ENCODE results near the gene ANKRD55. TPM values are rescaled to one million over a fixed set of nuclear protein-coding genes. Genes with fewer than 3 reads are reported as not detected.

Gene ANKRD55
- total RNA-seq, 2 donors from 2014 or later = 0.27 to 0.29 TPM

- Histone ChIP-seq H3K36me3 (ENCODE audit: control insufficient read depth, insufficient read depth, low read length) (no peaks in the 10 kb centered on the region), H3K9me3 (ENCODE audit: control insufficient read depth, low read length) (no peaks in the 10 kb centered on the region), H3K27me3 (ENCODE audit: control insufficient read depth, insufficient read depth, low read length, poor library complexity, severe bottlenecking) (no peaks in the 10 kb centered on the region), H3K27ac (ENCODE audit: low read depth, low read length) (no peak overlapping the region), H3K9ac (ENCODE audit: extremely low read depth, low read length, poor library complexity, severe bottlenecking) (no peak overlapping the region), H3K4me1 (ENCODE audit: control insufficient read depth, insufficient read depth, low read length) (no peaks in the 10 kb centered on the region), H3K4me3 (ENCODE audit: low read length) (no peak overlapping the region)
- H3K27me3 Mint-ChIP-seq (ENCODE audit: insufficient read depth) = peaks cover 1% of the 10 kb centered on the region
- no peak overlapping the region for H3K4me3 Mint-ChIP-seq
- no peak for DNase-seq
- no peaks in the 10 kb centered on the region for H3K36me3 Mint-ChIP-seq (ENCODE audit: low read depth)
- 86 to 91% methylated on average over 5 to 6 of the region's 6 CpGs for WGBS, 2 experiments (ENCODE audit: insufficient coverage in 1 of 2, insufficient read length in 1 of 2)
- TF ChIP-seq CTCF (conservative IDR thresholded peaks at IDR 0.05) = no peak
- H3K27ac Mint-ChIP-seq = no peak overlapping the region
- H3K9me3 Mint-ChIP-seq = peaks cover 2% of the 10 kb centered on the region
- peaks cover 13% of the 10 kb centered on the region for H3K4me1 Mint-ChIP-seq
Measured at GRCh38 chr5:56072863-56073766, 160.0 kb downstream of the ANKRD55 start.

DNA sequence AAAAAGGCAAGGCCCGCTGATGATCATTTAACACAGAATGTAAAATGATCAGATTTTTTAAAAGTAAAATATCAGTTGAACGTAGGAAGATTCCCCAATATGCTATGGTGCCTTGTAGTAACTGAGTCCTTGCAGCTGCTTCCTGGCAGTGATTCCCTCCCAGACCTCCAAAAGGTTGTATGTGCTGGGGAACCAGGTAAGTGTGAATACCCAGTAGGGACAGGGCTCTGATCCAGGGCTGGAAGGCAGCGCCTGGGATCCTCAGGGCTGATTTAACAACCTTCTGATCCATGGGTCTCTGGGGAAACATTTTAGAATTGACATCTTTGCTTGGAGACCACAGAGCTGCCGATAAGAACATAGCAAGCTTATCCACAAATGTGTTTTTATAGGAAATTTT is 161.7 kb downstream of the ANKRD55 start:
- WGBS, 2 experiments (ENCODE audit: insufficient coverage in 1 of 2, insufficient read length in 1 of 2) = 91 to 93% methylated on average over 4 of the region's 4 CpGs

DNA sequence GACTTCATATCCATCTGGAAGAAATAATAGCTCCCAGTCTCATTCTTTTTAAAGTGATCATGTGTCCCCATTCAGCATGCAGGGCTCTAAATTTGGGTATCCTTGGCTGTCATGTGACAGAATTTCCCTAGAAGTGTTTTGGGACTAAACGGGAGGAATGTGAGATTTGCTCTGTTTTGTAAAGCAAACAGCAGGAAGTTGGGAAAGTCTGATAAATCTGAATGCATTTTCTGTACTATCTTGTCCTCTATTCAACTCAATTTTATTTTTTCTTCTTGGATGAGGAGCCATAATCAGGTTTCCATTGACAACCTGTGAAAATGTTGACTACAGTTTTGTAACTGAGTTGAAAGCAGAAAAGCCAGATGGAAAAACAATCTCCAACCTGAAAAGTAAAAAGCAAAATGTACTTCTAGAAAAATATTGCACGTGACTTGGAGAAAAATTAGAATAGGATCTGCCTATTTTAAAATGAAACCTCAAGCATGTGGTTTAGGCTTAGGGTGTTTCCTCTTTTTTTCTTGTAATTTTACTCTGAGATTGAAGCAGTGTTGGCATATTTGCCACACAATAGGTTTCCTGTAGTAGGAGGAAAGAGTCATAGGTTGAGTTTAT is 162.2 kb downstream of the ANKRD55 start:
- no peaks in the 10 kb centered on the region for H3K27me3 ChIP-seq (ENCODE audit: control insufficient read depth, insufficient read depth, low read length, poor library complexity, severe bottlenecking)
- Mint-ChIP-seq H3K36me3 (ENCODE audit: low read depth) (no peaks in the 10 kb centered on the region), H3K4me3 (no peak overlapping the region), H3K27ac (no peak overlapping the region), H3K4me1 (peaks cover 13% of the 10 kb centered on the region), H3K27me3 (ENCODE audit: insufficient read depth) (peaks cover 1% of the 10 kb centered on the region), H3K9me3 (peaks cover 2% of the 10 kb centered on the region)
- 80% methylated on average over 2 of the region's 2 CpGs for whole genome bisulfite sequencing, 2 experiments (ENCODE audit: insufficient coverage in 1 of 2, insufficient read length in 1 of 2)
- no peak overlapping the region for H3K4me3 ChIP-seq (ENCODE audit: low read length)
- H3K9ac ChIP-seq (ENCODE audit: extremely low read depth, low read length, poor library complexity, severe bottlenecking) = no peak overlapping the region
- TF ChIP-seq CTCF (conservative IDR thresholded peaks at IDR 0.05) = no peak
- H3K9me3 ChIP-seq (ENCODE audit: control insufficient read depth, low read length) = no peaks in the 10 kb centered on the region
- H3K27ac ChIP-seq (ENCODE audit: low read depth, low read length) = no peak overlapping the region
- DNase-seq = no peak
- no peaks in the 10 kb centered on the region for H3K36me3 ChIP-seq (ENCODE audit: control insufficient read depth, insufficient read depth, low read length)
- no peaks in the 10 kb centered on the region for H3K4me1 ChIP-seq (ENCODE audit: control insufficient read depth, insufficient read depth, low read length)

More for the DNA sequence above, 161.7 kb downstream of the ANKRD55 start:
- DNase-seq = no peak
- H3K4me3 ChIP-seq (ENCODE audit: low read length) = no peak overlapping the region
- H3K27me3 ChIP-seq (ENCODE audit: control insufficient read depth, insufficient read depth, low read length, poor library complexity, severe bottlenecking) = no peaks in the 10 kb centered on the region
- H3K4me1 ChIP-seq (ENCODE audit: control insufficient read depth, insufficient read depth, low read length) = no peaks in the 10 kb centered on the region
- H3K27ac Mint-ChIP-seq = no peak overlapping the region
- no peak overlapping the region for H3K27ac ChIP-seq (ENCODE audit: low read depth, low read length)
- H3K27me3 Mint-ChIP-seq (ENCODE audit: insufficient read depth) = peaks cover 1% of the 10 kb centered on the region
- peaks cover 13% of the 10 kb centered on the region for H3K4me1 Mint-ChIP-seq
- no peak overlapping the region for H3K9ac ChIP-seq (ENCODE audit: extremely low read depth, low read length, poor library complexity, severe bottlenecking)
- no peak for TF ChIP-seq CTCF (conservative IDR thresholded peaks at IDR 0.05)
- no peaks in the 10 kb centered on the region for H3K36me3 ChIP-seq (ENCODE audit: control insufficient read depth, insufficient read depth, low read length)
- no peaks in the 10 kb centered on the region for H3K36me3 Mint-ChIP-seq (ENCODE audit: low read depth)
- H3K9me3 ChIP-seq (ENCODE audit: control insufficient read depth, low read length) = no peaks in the 10 kb centered on the region
- H3K4me3 Mint-ChIP-seq = no peak overlapping the region
- peaks cover 2% of the 10 kb centered on the region for H3K9me3 Mint-ChIP-seq

All from endodermal cell (in vitro differentiated cells).